Renal pelvis (tissue), 4 donors: ENCODE measurements around the gene FBLN5. TPM values are rescaled to one million over a fixed set of nuclear protein-coding genes. Genes with fewer than 3 reads are reported as not detected.

Experiments
- DNase-seq: peaks from one replicate; pipeline ENCODE4 v3.0.0-alpha.2; 2013
- polyA plus RNA-seq, 3 donors: library from polyadenylated mRNA; unstranded; fragments of 120-200 nt; gene quantifications; one replicate each; pipeline ENCODE4 v1.2.1, GENCODE V29; 2013; ENCODE audit not compliant: insufficient read length in 3 of 3

Gene FBLN5
- polyA plus RNA-seq, 3 donors: 141 to 166 (median 165) TPM

- no peak for DNase-seq
These were observed 7.7 kb upstream of the FBLN5 start for GRCh38 chr14:91955168-91955567.

- DNase-seq: no peak
These were observed 5.9 kb upstream of the FBLN5 start for GRCh38 chr14:91953170-91953985.

GRCh38 chr14:91946622-91947474, 646 bp downstream of the FBLN5 start:
- DNase-seq: no peak

- DNase-seq: no peak
These were observed 1.5 kb downstream of the FBLN5 start for GRCh38 chr14:91945751-91946621.

GRCh38 chr14:91942946-91943345, 4.5 kb downstream of the FBLN5 start:
- DNase-seq: no peak

GRCh38 chr14:91942128-91942527, 5.4 kb downstream of the FBLN5 start:
- DNase-seq: no peak

- no peak for DNase-seq
These were observed 7.3 kb downstream of the FBLN5 start for GRCh38 chr14:91940209-91940608.

- DNase-seq: no peak
These were observed 11.9 kb downstream of the FBLN5 start for GRCh38 chr14:91935586-91935985.

- no peak for DNase-seq
These were observed 12.8 kb downstream of the FBLN5 start for GRCh38 chr14:91934554-91935285.

- no peak for DNase-seq
These were observed 15.9 kb downstream of the FBLN5 start for GRCh38 chr14:91931478-91932088.

- no peak for DNase-seq
These were observed 17.8 kb downstream of the FBLN5 start for GRCh38 chr14:91929700-91930099.

GRCh38 chr14:91927800-91928199, 19.7 kb downstream of the FBLN5 start:
- DNase-seq: no peak

- DNase-seq: no peak
These were observed 20.3 kb downstream of the FBLN5 start for GRCh38 chr14:91927191-91927590.

- no peak for DNase-seq
These were observed 21.2 kb downstream of the FBLN5 start for GRCh38 chr14:91926131-91926890.

GRCh38 chr14:91925727-91926121, 21.8 kb downstream of the FBLN5 start:
- no peak for DNase-seq

- peak; percentile 59 for DNase-seq
These were observed 22.3 kb downstream of the FBLN5 start for GRCh38 chr14:91925001-91925726.

- DNase-seq: no peak
These were observed 27.0 kb downstream of the FBLN5 start for GRCh38 chr14:91920526-91920925.

- DNase-seq: no peak
These were observed 27.7 kb downstream of the FBLN5 start for GRCh38 chr14:91919814-91920213.

GRCh38 chr14:91918186-91918883, 29.2 kb downstream of the FBLN5 start:
- peak; percentile 60 for DNase-seq
